Right atrium auricular region (tissue), 2 donors: Measurements from ENCODE around the gene THAP7. TPM values are rescaled to one million over a fixed set of nuclear protein-coding genes. Genes with fewer than 3 reads are reported as not detected.
A peak's percentile ranks its signal among the peaks of the same experiment; 100 is the strongest.

ENCODE experiments used
- DNase-seq: peaks from one replicate; pipeline ENCODE4 v3.0.0-alpha.2; 2019; ENCODE audit warnings: low spot score
- H3K27ac ChIP-seq, 2 donors: fragments of 200-600 bp; sonication (generic); 1 replicate in 1 of 2; 2 replicates in 1 of 2; pipeline ENCODE4 v1.5.1; 2016 to 2019
- H3K27me3 ChIP-seq, 2 donors: fragments of 200-600 bp; sonication (generic); one replicate each; pipeline versions ENCODE4 v1.5.1 to v1.6.0; 2017 to 2019
- H3K36me3 ChIP-seq: fragments of 200-600 bp; sonication (generic); one replicate; pipeline ENCODE4 v1.5.1; 2016
- H3K4me1 ChIP-seq, 2 donors: fragments of 200-600 bp; sonication (generic); one replicate each; pipeline versions ENCODE4 v1.5.1 to v1.6.0; 2017 to 2019
- H3K4me3 ChIP-seq, 2 donors: fragments of 200-600 bp; sonication (generic); 1 replicate in 1 of 2; 2 replicates in 1 of 2; pipeline ENCODE4 v1.5.1; 2017 to 2019; ENCODE audit warnings: mild to moderate bottlenecking in 1 of 2, moderate library complexity in 1 of 2
- H3K9me3 ChIP-seq, 2 donors: fragments of 200-600 bp; sonication (generic); one replicate each; pipeline ENCODE4 v1.5.1; 2019
- CTCF ChIP-seq, 2 donors: fragments of 200-600 bp; sonication (generic); IDR thresholded peaks; one replicate each; pipeline ENCODE4 v1.5.1; 2019; ENCODE audit warnings: antibody characterized with exemption in 2 of 2
- total RNA-seq, 2 donors: library from RNA; depleted of rRNA; stranded (reverse); fragments of >200 nt; gene quantifications; one replicate each; pipeline ENCODE4 v1.1.0, GENCODE V29; 2016

The THAP7 gene
- total RNA-seq, 2 donors from 2014 or later: 39.8 to 51.1 TPM

DNA sequence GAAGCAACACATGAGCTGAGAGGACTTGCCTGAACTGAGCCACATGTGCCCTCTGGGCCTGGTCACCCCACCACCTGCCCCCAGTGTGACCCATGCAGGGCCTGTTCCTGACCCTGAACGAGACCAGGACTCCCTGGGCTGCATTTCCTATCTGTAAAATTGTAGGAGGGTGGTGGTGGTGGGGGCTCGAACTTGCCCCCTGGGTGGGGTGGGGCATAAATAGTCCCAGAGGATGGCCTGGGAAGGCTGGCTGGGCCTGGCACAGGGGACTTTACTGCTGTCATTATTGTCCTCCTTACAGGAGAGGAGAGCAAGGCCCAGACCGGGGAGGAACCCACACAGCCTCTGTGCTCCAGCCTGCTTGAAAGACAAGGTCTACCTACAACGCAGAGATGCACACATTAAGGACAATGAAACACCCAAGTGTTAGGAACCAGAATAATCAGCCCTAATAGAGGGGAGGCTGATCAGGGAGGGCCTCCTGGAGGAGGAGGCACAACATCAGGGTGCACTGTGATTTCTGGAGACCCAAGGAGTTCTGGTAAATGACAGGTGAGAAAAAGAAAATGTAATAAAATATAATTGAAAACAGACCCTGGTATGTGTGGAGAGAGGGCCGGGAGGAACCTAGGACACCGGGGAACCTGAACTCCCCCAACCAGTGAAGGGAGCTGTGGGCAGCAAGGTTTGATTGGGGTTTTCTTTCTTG, 37.7 kb downstream of the THAP7 start:
- no peaks in the 10 kb centered on the region for H3K36me3 ChIP-seq
- no peak for DNase-seq

GRCh38 chr22:20963201-20964052, 38.5 kb downstream of the THAP7 start:
- no peak overlapping the region for H3K4me3 ChIP-seq
- peaks cover 0 to 10% of the 10 kb centered on the region in 2 donors for H3K4me1 ChIP-seq
- H3K27ac ChIP-seq: no peak overlapping the region
- no peak for TF ChIP-seq CTCF (IDR thresholded peaks at IDR 0.05)
- H3K36me3 ChIP-seq: no peaks in the 10 kb centered on the region
- no peaks in the 10 kb centered on the region for H3K9me3 ChIP-seq
- H3K27me3 ChIP-seq: no peaks in the 10 kb centered on the region
- DNase-seq: no peak

More for the DNA sequence above, 37.7 kb downstream of the THAP7 start:
- H3K9me3 ChIP-seq: no peaks in the 10 kb centered on the region
- no peak for TF ChIP-seq CTCF (IDR thresholded peaks at IDR 0.05)
- peaks cover 0 to 11% of the 10 kb centered on the region in 2 donors for H3K4me1 ChIP-seq
- no peaks in the 10 kb centered on the region for H3K27me3 ChIP-seq
- no peak overlapping the region for H3K27ac ChIP-seq
- peak overlapping the region in 1 of 2 donors; percentile 51 for H3K4me3 ChIP-seq

GRCh38 chr22:20962491-20962945, 39.4 kb downstream of the THAP7 start:
- H3K27me3 ChIP-seq: no peaks in the 10 kb centered on the region
- DNase-seq: no peak
- peaks cover 0 to 17% of the 10 kb centered on the region in 2 donors for H3K4me1 ChIP-seq
- no peak overlapping the region for H3K4me3 ChIP-seq
- H3K36me3 ChIP-seq: no peaks in the 10 kb centered on the region
- no peak overlapping the region for H3K27ac ChIP-seq
- TF ChIP-seq CTCF (IDR thresholded peaks at IDR 0.05): no peak
- H3K9me3 ChIP-seq: no peaks in the 10 kb centered on the region

DNA sequence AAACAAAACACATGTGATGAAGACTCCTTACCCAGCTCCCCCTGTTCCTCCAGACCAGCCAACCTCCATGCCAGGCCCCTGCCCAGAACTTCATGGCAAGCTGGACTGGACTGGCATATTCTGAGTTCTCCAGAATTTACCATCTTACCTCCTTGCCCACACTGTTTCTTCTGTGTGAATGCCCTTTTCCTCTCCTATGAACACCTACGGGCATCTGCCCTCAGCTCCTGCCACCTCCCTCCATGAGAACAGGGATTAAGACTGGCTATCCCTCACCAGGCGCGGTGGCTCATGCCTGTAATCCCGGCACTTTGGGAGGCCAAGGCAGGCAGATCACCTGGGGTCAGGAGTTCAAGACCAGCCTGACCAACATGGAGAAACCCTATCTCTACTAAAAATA, 41.3 kb downstream of the THAP7 start:
- TF ChIP-seq CTCF (IDR thresholded peaks at IDR 0.05): no peak
- DNase-seq: no peak

GRCh38 chr22:20959578-20960461, 42.1 kb downstream of the THAP7 start:
- Histone ChIP-seq H3K27me3 (no peaks in the 10 kb centered on the region), H3K4me1 (peaks cover 0 to 21% of the 10 kb centered on the region in 2 donors), H3K9me3 (no peaks in the 10 kb centered on the region), H3K27ac (no peak overlapping the region), H3K36me3 (no peaks in the 10 kb centered on the region), H3K4me3 (no peak overlapping the region)
- no peak for TF ChIP-seq CTCF (IDR thresholded peaks at IDR 0.05)
- DNase-seq: no peak

More for the DNA sequence above, 41.3 kb downstream of the THAP7 start:
- H3K9me3 ChIP-seq: no peaks in the 10 kb centered on the region
- peaks cover 0 to 26% of the 10 kb centered on the region in 2 donors for H3K4me1 ChIP-seq
- no peaks in the 10 kb centered on the region for H3K27me3 ChIP-seq
- no peak overlapping the region for H3K27ac ChIP-seq
- no peaks in the 10 kb centered on the region for H3K36me3 ChIP-seq
- no peak overlapping the region for H3K4me3 ChIP-seq
